WTC11 (cell line): ENCODE data around the gene FGFBP1. TPM values are rescaled to one million over a fixed set of nuclear protein-coding genes. Genes with fewer than 3 reads are reported as not detected.
A peak's percentile ranks its signal among the peaks of the same experiment; 100 is the strongest.

Source experiments
- ATAC-seq: fragments of 200-7000 bp; cut with Tn5 transposase; 2 replicates; pipeline ENCODE4 v1.10.0; 2021; ENCODE audit warnings: mild to moderate bottlenecking, moderate library complexity
- CTCF ChIA-PET: fragments of 300-600 bp; sonication (Branson Sonifier 250); formaldehyde crosslinking; loops from one replicate; lab custom pipeline; 2021; ENCODE audit warnings: antibody characterized with exemption; lab: Charles Lee
- POLR2A ChIA-PET: fragments of 350-600 bp; sonication (Branson Sonifier 250); formaldehyde crosslinking; loops from one replicate; lab custom pipeline; 2021; ENCODE audit warnings: antibody characterized with exemption; lab: Charles Lee
- DNase-seq: peaks from one replicate; pipeline ENCODE4 v3.0.0; 2021; ENCODE audit warnings: low spot score
- H3K27ac Mint-ChIP-seq: 2 replicates; pipeline ENCODE4 v1.8.0; 2021; ENCODE audit warnings: mixed read lengths
- H3K27me3 Mint-ChIP-seq: 2 replicates; pipeline ENCODE4 v1.8.0; 2021; ENCODE audit warnings: low read depth, mild to moderate bottlenecking, moderate library complexity, mixed read lengths
- H3K36me3 Mint-ChIP-seq: 2 replicates; pipeline ENCODE4 v1.8.0; 2021; ENCODE audit warnings: mixed read lengths
- H3K4me1 Mint-ChIP-seq: 2 replicates; pipeline ENCODE4 v1.8.0; 2022; ENCODE audit warnings: mixed read lengths
- H3K4me3 Mint-ChIP-seq: 2 replicates; pipeline ENCODE4 v1.8.0; 2021; ENCODE audit warnings: mild to moderate bottlenecking, moderate library complexity, mixed read lengths
- H3K9me3 Mint-ChIP-seq: 2 replicates; pipeline ENCODE4 v1.8.0; 2021; ENCODE audit warnings: mixed read lengths
- ELF4 ChIP-seq: sonication (generic); formaldehyde crosslinking; IDR thresholded peaks from 2 replicates; pipeline ENCODE4 v1.8.1; 2022; ENCODE audit warnings: low read depth, mild to moderate bottlenecking, moderate library complexity, missing genetic modification reagents
- ETV6 ChIP-seq: sonication (generic); formaldehyde crosslinking; IDR thresholded peaks from 2 replicates; pipeline ENCODE4 v1.8.1; 2022; ENCODE audit warnings: mild to moderate bottlenecking, missing genetic modification reagents
- GRHL2 ChIP-seq: fragments of 250-450 bp; sonication (Bioruptor Pico); IDR thresholded peaks from 2 replicates; pipeline ENCODE4 v1.8.0; 2022; ENCODE audit warnings: mild to moderate bottlenecking, moderate library complexity; ENCODE audit not compliant: insufficient replicate concordance, severe bottlenecking
- IRF2 ChIP-seq: sonication (generic); formaldehyde crosslinking; IDR thresholded peaks from 2 replicates; pipeline ENCODE4 v1.8.0; 2022; ENCODE audit warnings: low read depth, missing genetic modification reagents, borderline replicate concordance
- JAZF1 ChIP-seq: fragments of 250-450 bp; sonication (Bioruptor Pico); IDR thresholded peaks from 2 replicates; pipeline ENCODE4 v1.9.0; 2021; ENCODE audit warnings: moderate library complexity, mild to moderate bottlenecking, inconsistent platforms
- NFATC4 ChIP-seq: fragments of 250-450 bp; sonication (Bioruptor Pico); IDR thresholded peaks from 2 replicates; pipeline ENCODE4 v1.9.0; 2021; ENCODE audit warnings: mild to moderate bottlenecking
- NFE2L1 ChIP-seq: sonication (generic); formaldehyde crosslinking; IDR thresholded peaks from 2 replicates; pipeline ENCODE4 v1.8.1; 2023; ENCODE audit warnings: missing genetic modification reagents
- NFYB ChIP-seq: sonication (generic); formaldehyde crosslinking; conservative IDR thresholded peaks from 2 replicates; pipeline ENCODE4 v1.8.0; 2022; ENCODE audit warnings: low read depth, missing genetic modification reagents
- NR1H2 ChIP-seq: sonication (generic); formaldehyde crosslinking; IDR thresholded peaks from 2 replicates; pipeline ENCODE4 v1.9.0; 2021; ENCODE audit warnings: mild to moderate bottlenecking, moderate library complexity, missing genetic modification reagents
- SMAD4 ChIP-seq: sonication (generic); formaldehyde crosslinking; IDR thresholded peaks from 2 replicates; pipeline ENCODE4 v1.8.0; 2022; ENCODE audit warnings: mild to moderate bottlenecking, missing genetic modification reagents
- TEAD1 ChIP-seq: sonication (generic); formaldehyde crosslinking; IDR thresholded peaks from 2 replicates; pipeline ENCODE4 v1.8.0; 2022; ENCODE audit warnings: mild to moderate bottlenecking, missing genetic modification reagents
- ZNF138 ChIP-seq: sonication (generic); formaldehyde crosslinking; conservative IDR thresholded peaks from 2 replicates; pipeline ENCODE4 v1.8.1; 2022; ENCODE audit warnings: mild to moderate bottlenecking, moderate library complexity, missing genetic modification reagents
- ZNF219 ChIP-seq: sonication (generic); formaldehyde crosslinking; IDR thresholded peaks from 2 replicates; pipeline ENCODE4 v1.8.0; 2023; ENCODE audit warnings: missing genetic modification reagents, mild to moderate bottlenecking, borderline replicate concordance
- ZNF396 ChIP-seq: fragments of 250-450 bp; sonication (Bioruptor Pico); IDR thresholded peaks from 2 replicates; pipeline ENCODE4 v1.8.0; 2021; ENCODE audit warnings: mild to moderate bottlenecking, moderate library complexity, borderline replicate concordance
- ZNF416 ChIP-seq: fragments of 250-450 bp; sonication (Bioruptor Pico); IDR thresholded peaks from 2 replicates; pipeline ENCODE4 v1.9.0; 2021; ENCODE audit warnings: mild to moderate bottlenecking, inconsistent platforms
- total RNA-seq: library from RNA; stranded (reverse); gene quantifications from 3 replicates; pipeline ENCODE4 v1.2.3, GENCODE V29; 2021
- TF ChIP-seq, protein P1 (sequence below): fragments of 200-600 bp; IDR thresholded peaks from 2 replicates; pipeline ENCODE4 v1.8.0; 2022; ENCODE audit warnings: antibody characterized with exemption
- TF ChIP-seq, protein P2 (sequence below): sonication (generic); formaldehyde crosslinking; IDR thresholded peaks from 2 replicates; pipeline ENCODE4 v1.8.0; 2023; ENCODE audit warnings: mild to moderate bottlenecking, missing genetic modification reagents
- TF ChIP-seq, protein P3 (sequence below): fragments of 250-450 bp; sonication (Bioruptor Pico); IDR thresholded peaks from 2 replicates; pipeline ENCODE4 v1.8.0; 2021; ENCODE audit warnings: mild to moderate bottlenecking

Gene FGFBP1
- total RNA-seq, 1 experiment from 2014 or later = not detected

DNA sequence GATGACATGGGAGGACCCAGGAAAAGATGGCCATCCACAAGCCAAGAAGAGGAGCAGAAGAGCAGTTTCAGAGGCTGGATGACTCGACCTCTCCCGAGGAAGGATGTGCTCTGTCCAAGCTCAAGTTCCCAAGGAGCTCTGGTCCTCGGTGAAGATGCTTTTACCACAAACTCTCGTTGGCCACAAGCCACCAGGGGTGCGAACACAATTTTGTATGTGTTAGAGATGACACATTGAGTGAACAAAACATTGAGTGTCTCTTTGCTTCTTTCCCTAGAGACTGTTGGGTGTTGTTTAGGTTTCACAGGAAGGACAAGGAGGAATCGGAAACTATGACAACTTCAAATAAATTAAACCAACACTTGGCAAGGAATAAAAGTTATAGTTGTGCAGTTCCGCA, 26.3 kb downstream of the FGFBP1 start (continued):
- TF ChIP-seq IRF2 (CRISPR knock-in tag) = no peak
- TF ChIP-seq ZNF416 (CRISPR knock-in tag) = no peak
- TF ChIP-seq NR1H2 (CRISPR knock-in tag) = no peak
- TF ChIP-seq SMAD4 (CRISPR knock-in tag) = no peak
- TF ChIP-seq, protein P1, sequence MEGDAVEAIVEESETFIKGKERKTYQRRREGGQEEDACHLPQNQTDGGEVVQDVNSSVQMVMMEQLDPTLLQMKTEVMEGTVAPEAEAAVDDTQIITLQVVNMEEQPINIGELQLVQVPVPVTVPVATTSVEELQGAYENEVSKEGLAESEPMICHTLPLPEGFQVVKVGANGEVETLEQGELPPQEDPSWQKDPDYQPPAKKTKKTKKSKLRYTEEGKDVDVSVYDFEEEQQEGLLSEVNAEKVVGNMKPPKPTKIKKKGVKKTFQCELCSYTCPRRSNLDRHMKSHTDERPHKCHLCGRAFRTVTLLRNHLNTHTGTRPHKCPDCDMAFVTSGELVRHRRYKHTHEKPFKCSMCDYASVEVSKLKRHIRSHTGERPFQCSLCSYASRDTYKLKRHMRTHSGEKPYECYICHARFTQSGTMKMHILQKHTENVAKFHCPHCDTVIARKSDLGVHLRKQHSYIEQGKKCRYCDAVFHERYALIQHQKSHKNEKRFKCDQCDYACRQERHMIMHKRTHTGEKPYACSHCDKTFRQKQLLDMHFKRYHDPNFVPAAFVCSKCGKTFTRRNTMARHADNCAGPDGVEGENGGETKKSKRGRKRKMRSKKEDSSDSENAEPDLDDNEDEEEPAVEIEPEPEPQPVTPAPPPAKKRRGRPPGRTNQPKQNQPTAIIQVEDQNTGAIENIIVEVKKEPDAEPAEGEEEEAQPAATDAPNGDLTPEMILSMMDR = no peak
- TF ChIP-seq NFYB (CRISPR knock-in tag) = no peak
- TF ChIP-seq NFATC4 (CRISPR knock-in tag) = no peak
- TF ChIP-seq, all 79 proteins: peak for 0

DNA sequence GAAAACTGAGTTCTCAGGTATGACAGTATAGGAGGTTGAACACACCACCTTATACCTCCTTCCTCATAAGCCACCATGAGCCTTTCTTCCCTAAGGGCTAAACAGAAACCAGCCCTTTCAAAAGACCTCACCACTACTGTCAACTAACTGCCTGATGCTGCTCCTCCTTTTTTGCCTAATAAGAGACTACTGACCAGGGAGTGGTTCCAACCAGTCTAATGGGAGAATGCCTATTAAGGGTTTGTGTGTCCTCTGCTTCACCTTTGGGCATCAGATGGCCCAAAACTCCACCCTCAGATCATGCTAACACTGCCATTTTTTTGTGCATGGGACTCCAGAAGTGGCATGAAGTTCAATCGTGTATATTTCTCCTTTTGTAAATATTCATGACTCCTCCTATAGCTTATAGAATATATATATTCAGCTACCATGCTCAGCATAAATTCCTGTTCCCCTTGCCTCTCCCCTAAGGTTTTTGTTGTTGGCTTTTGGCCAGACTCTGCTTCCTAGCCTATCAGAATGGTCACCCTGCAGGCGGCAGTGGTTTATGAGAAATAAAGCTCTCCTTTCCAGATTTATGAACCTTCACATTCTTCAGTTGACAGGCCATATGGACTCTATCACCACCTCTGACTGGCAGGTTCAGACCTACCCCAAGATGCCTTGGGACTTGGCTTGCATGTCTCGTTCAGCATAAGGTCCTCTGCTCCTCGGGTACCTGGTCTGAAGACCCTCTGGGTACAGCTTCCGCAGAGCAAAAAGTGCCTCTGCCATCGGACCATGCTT, 28.2 kb downstream of the FGFBP1 start:
- H3K4me1 Mint-ChIP-seq = no peaks in the 10 kb centered on the region
- H3K4me3 Mint-ChIP-seq = no peak overlapping the region
- no peak for ATAC-seq
- ChIA-PET POLR2A (no interaction called here), CTCF (no interaction called here)
- no peak for TF ChIP-seq ETV6 (CRISPR knock-in tag)
- no peak overlapping the region for H3K27ac Mint-ChIP-seq
- H3K36me3 Mint-ChIP-seq = peaks cover 8% of the 10 kb centered on the region; the same call in 1 of the 2 replicates
- no peaks in the 10 kb centered on the region for H3K27me3 Mint-ChIP-seq
- no peak for DNase-seq
- peaks cover 11% of the 10 kb centered on the region for H3K9me3 Mint-ChIP-seq

DNA sequence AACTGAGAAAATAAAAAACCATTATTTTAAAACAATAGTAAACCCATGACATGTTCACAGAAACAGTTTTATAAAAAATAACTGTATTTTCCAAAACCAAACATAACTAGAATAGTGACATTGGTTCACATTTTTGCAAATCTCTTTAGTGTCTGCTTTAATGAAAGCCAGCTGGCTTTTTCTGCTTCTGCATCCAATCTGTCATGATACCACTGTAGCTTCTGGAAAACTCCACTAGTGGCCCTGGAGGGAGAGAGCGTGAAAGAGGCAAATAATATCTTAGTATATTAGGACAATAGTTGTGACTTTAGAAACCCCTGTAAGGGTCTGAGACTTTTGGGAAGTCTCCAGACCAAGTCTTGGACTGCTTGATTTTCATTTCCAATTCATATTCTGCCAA, 31.1 kb downstream of the FGFBP1 start:
- ChIA-PET CTCF (interaction anchor here (2.3 to 2.7 kb wide), 2 partner anchors 25 to 49 kb away, joined by 8 to 22 read pairs; no protein-coding TSS in a partner anchor), POLR2A (interaction anchor here (0.5 kb wide), 1 partner anchor 378 kb away, joined by 3 read pairs; no protein-coding TSS in a partner anchor)
- ATAC-seq = no peak
- Mint-ChIP-seq H3K27me3 (no peaks in the 10 kb centered on the region), H3K36me3 (peaks cover 3% of the 10 kb centered on the region), H3K9me3 (peaks cover 18% of the 10 kb centered on the region), H3K4me1 (no peaks in the 10 kb centered on the region), H3K27ac (no peak overlapping the region), H3K4me3 (no peak overlapping the region)
- DNase-seq = no peak
- TF ChIP-seq GRHL2 (CRISPR knock-in tag) = no peak
- TF ChIP-seq, all 79 proteins: peak for 0

DNA sequence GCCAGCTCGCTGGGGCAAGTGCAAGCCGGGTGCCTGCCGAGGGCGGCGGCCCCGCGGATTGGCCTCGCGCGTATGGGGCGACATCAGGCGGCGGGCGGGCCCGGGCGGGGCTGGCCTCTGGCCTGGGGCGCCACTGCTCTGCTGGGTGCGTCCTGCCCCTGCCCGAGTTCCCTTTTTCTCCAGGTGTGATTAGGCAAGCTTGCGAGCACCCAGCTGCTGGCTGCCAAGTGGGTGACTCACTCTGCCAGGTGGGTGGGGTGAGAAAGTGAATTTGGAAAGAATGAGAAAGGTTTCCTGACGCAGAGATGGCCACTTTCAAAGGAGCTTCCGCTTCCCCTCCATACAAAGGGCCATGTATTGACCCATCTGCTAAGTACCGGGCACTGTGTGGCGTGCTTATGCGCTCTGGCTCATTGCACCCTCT, 32.5 kb downstream of the FGFBP1 start:
- ATAC-seq (peak; percentile 89), DNase-seq (peak; percentile 22)
- no peak overlapping the region for H3K27ac Mint-ChIP-seq
- TF ChIP-seq, protein P2, sequence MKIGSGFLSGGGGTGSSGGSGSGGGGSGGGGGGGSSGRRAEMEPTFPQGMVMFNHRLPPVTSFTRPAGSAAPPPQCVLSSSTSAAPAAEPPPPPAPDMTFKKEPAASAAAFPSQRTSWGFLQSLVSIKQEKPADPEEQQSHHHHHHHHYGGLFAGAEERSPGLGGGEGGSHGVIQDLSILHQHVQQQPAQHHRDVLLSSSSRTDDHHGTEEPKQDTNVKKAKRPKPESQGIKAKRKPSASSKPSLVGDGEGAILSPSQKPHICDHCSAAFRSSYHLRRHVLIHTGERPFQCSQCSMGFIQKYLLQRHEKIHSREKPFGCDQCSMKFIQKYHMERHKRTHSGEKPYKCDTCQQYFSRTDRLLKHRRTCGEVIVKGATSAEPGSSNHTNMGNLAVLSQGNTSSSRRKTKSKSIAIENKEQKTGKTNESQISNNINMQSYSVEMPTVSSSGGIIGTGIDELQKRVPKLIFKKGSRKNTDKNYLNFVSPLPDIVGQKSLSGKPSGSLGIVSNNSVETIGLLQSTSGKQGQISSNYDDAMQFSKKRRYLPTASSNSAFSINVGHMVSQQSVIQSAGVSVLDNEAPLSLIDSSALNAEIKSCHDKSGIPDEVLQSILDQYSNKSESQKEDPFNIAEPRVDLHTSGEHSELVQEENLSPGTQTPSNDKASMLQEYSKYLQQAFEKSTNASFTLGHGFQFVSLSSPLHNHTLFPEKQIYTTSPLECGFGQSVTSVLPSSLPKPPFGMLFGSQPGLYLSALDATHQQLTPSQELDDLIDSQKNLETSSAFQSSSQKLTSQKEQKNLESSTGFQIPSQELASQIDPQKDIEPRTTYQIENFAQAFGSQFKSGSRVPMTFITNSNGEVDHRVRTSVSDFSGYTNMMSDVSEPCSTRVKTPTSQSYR (CRISPR knock-in tag) = no peak
- TF ChIP-seq TEAD1 (CRISPR knock-in tag) (no peak), ZNF138 (no peak), JAZF1 (CRISPR knock-in tag) (no peak), NFE2L1 (no peak), GRHL2 (CRISPR knock-in tag) (no peak), ZNF219 (CRISPR knock-in tag) (no peak), ELF4 (CRISPR knock-in tag) (no peak), ETV6 (CRISPR knock-in tag) (no peak), ZNF396 (no peak)
- TF ChIP-seq, protein P3, sequence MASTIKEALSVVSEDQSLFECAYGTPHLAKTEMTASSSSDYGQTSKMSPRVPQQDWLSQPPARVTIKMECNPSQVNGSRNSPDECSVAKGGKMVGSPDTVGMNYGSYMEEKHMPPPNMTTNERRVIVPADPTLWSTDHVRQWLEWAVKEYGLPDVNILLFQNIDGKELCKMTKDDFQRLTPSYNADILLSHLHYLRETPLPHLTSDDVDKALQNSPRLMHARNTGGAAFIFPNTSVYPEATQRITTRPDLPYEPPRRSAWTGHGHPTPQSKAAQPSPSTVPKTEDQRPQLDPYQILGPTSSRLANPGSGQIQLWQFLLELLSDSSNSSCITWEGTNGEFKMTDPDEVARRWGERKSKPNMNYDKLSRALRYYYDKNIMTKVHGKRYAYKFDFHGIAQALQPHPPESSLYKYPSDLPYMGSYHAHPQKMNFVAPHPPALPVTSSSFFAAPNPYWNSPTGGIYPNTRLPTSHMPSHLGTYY = no peak
- CTCF ChIA-PET = interaction anchor here (1.1 to 2.3 kb wide), 5 partner anchors 15 to 100 kb away, joined by 3 to 22 read pairs (median 3); no protein-coding TSS in a partner anchor
- POLR2A ChIA-PET = no interaction called here
- H3K4me3 Mint-ChIP-seq = peak overlapping the region; percentile 31; the same call in 1 of the 2 replicates
- peaks cover 22% of the 10 kb centered on the region for H3K9me3 Mint-ChIP-seq
- no peaks in the 10 kb centered on the region; the same call in 1 of the 2 replicates for H3K27me3 Mint-ChIP-seq
- H3K4me1 Mint-ChIP-seq = no peaks in the 10 kb centered on the region
- H3K36me3 Mint-ChIP-seq = peaks cover 3% of the 10 kb centered on the region
